Prostate gland (tissue), 2 donors: ENCODE measurements around the gene FSTL5. TPM values are rescaled to one million over a fixed set of nuclear protein-coding genes. Genes with fewer than 3 reads are reported as not detected.

ENCODE experiments used
- DNase-seq: peaks from one replicate; pipeline ENCODE4 v3.0.0-alpha.2; 2019; ENCODE audit warnings: low spot score
- H3K27ac ChIP-seq, 2 donors: fragments of 200-600 bp; sonication (generic); 2 replicates each; pipeline ENCODE4 v1.5.1; 2017 to 2019
- H3K27me3 ChIP-seq: fragments of 200-600 bp; sonication (generic); replicated peaks from 2 replicates; pipeline ENCODE4 v1.5.1; 2019; ENCODE audit not compliant: insufficient read depth
- H3K36me3 ChIP-seq, 2 donors: fragments of 200-600 bp; sonication (generic); 1 replicate in 1 of 2; 2 replicates in 1 of 2; pipeline versions ENCODE4 v1.5.1 to v1.8.1; 2017 to 2019
- H3K4me1 ChIP-seq: fragments of 200-600 bp; sonication (generic); replicated peaks from 2 replicates; pipeline ENCODE4 v1.5.1; 2019
- H3K4me3 ChIP-seq, 2 donors: fragments of 200-600 bp; sonication (generic); 2 replicates each; pipeline ENCODE4 v1.5.1; 2017 to 2019
- H3K9me3 ChIP-seq: fragments of 200-600 bp; sonication (generic); 2 replicates; pipeline ENCODE4 v1.5.1; 2017
- POLR2A ChIP-seq: fragments of 450-650 bp; IDR thresholded peaks from one replicate; pipeline ENCODE4 v1.6.1; 2016; ENCODE audit warnings: antibody characterized with exemption, mild to moderate bottlenecking
- POLR2AphosphoS5 ChIP-seq: sonication (generic); formaldehyde crosslinking; IDR thresholded peaks from one replicate; pipeline ENCODE4 v1.6.1; 2017; ENCODE audit warnings: antibody characterized with exemption
- WGBS: methylation state at CpG from one replicate; pipeline ENCODE4 v1.1.5; 2018; 5-methylcytosine and 5-hydroxymethylcytosine counted together
- intact Hi-C: fragments of 100-400 bp; cut with DNase I; formaldehyde crosslinking; loops from one replicate; pipeline ENCODE4 v1.14.2; 2022
- total RNA-seq, 2 donors: library from RNA; depleted of rRNA; stranded (reverse); fragments of >200 nt; gene quantifications; one replicate each; pipeline ENCODE4 v1.1.0, GENCODE V29; 2016
- TF ChIP-seq, protein P1 (sequence below), 4 experiments: fragments of 200-600 bp in 2 of 4; fragments of 450-650 bp in 2 of 4; sonication (generic) in 2 of 4; IDR thresholded peaks; 1 replicate in 3 of 4; 2 replicates in 1 of 4; pipeline ENCODE4 v1.5.1; 2016 to 2019; ENCODE audit warnings: antibody characterized with exemption in 4 of 4, mild to moderate bottlenecking in 2 of 4, moderate library complexity in 2 of 4

The FSTL5 gene
- total RNA-seq, 2 donors from 2014 or later: 0.45 TPM; not detected in 1

DNA sequence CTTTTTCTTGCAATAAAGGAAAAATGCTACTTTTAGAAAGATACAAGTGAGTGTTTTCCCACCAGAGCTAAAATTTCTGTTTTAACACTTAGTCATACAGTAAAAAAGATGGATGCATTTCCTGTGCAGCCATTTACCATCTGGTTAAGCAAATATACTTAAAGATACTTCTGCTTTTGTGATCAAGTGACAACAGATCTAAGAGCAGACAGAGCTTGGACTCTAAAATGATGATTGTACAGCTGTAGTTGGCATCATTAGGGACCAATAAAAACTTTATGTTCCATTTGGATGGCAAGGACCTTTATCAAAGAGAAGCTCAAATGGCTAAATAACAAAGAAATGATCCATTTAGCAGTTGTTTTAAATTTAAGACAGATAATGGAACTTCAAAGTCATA, 270.8 kb downstream of the FSTL5 start:
- no peak for DNase-seq
- no peaks in the 10 kb centered on the region for H3K36me3 ChIP-seq
- H3K27ac ChIP-seq: no peak overlapping the region
- TF ChIP-seq POLR2A: no peak
- TF ChIP-seq, protein P1, sequence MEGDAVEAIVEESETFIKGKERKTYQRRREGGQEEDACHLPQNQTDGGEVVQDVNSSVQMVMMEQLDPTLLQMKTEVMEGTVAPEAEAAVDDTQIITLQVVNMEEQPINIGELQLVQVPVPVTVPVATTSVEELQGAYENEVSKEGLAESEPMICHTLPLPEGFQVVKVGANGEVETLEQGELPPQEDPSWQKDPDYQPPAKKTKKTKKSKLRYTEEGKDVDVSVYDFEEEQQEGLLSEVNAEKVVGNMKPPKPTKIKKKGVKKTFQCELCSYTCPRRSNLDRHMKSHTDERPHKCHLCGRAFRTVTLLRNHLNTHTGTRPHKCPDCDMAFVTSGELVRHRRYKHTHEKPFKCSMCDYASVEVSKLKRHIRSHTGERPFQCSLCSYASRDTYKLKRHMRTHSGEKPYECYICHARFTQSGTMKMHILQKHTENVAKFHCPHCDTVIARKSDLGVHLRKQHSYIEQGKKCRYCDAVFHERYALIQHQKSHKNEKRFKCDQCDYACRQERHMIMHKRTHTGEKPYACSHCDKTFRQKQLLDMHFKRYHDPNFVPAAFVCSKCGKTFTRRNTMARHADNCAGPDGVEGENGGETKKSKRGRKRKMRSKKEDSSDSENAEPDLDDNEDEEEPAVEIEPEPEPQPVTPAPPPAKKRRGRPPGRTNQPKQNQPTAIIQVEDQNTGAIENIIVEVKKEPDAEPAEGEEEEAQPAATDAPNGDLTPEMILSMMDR (IDR thresholded peaks at IDR 0.05): no peak
- no peak for TF ChIP-seq POLR2AphosphoS5
- intact Hi-C loops: no loop called here
- no peaks in the 10 kb centered on the region for H3K27me3 ChIP-seq
- no peaks in the 10 kb centered on the region for H3K9me3 ChIP-seq
- no peak overlapping the region for H3K4me3 ChIP-seq
- no peaks in the 10 kb centered on the region for H3K4me1 ChIP-seq

DNA sequence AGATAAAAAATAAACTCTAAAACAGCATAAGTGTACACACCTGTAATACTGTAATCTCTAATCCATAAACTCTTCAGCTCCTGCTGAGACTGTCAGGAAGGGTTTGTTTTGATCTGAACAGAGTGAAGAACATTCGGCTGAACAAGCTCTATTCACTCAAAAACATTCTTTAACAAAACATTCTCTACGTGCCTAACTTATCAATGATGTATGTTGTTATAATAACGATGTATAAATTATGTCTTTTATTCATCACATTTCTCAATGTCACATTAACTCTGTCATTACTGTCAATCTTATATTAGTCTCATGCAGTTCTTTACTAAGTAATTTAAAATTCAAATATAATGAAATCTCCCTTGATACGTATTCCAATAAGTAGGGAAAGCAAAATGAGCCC, 280.6 kb downstream of the FSTL5 start:
- no peak overlapping the region for H3K4me3 ChIP-seq
- H3K27ac ChIP-seq: no peak overlapping the region
- TF ChIP-seq POLR2A (no peak), POLR2AphosphoS5 (no peak)
- TF ChIP-seq, protein P1 (IDR thresholded peaks at IDR 0.05): no peak
- H3K9me3 ChIP-seq: no peaks in the 10 kb centered on the region
- intact Hi-C loops: no loop called here
- no peaks in the 10 kb centered on the region for H3K27me3 ChIP-seq
- WGBS: 60% methylated on average over 4 of the region's 4 CpGs
- DNase-seq: no peak
- no peaks in the 10 kb centered on the region for H3K36me3 ChIP-seq
- no peaks in the 10 kb centered on the region for H3K4me1 ChIP-seq

DNA sequence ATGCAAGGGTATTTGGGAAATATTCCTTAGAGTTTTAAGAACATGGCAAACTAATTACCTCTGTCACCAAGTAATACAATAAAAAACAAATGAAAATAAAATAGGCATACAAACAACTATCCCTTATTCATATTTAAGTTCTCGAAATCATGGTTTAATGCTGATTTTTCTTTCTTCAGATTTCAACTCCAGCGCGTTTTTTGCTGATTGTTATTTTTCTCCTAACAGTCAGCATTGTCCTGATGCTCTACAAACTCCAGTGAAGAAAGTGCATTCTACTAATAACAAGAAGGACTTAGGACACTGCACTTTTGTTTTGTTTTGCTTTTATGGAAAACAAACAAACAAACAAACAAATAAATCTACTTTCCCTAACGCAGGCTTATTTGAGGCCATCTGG, 282.4 kb downstream of the FSTL5 start:
- WGBS: 75% methylated on average over 4 of the region's 4 CpGs
- Histone ChIP-seq H3K27me3 (no peaks in the 10 kb centered on the region), H3K9me3 (no peaks in the 10 kb centered on the region), H3K4me3 (no peak overlapping the region), H3K36me3 (no peaks in the 10 kb centered on the region), H3K4me1 (no peaks in the 10 kb centered on the region), H3K27ac (no peak overlapping the region)
- no peak for DNase-seq
- TF ChIP-seq POLR2AphosphoS5 (no peak), POLR2A (no peak)
- TF ChIP-seq, protein P1 (IDR thresholded peaks at IDR 0.05): no peak
- intact Hi-C loops: no loop called here

DNA sequence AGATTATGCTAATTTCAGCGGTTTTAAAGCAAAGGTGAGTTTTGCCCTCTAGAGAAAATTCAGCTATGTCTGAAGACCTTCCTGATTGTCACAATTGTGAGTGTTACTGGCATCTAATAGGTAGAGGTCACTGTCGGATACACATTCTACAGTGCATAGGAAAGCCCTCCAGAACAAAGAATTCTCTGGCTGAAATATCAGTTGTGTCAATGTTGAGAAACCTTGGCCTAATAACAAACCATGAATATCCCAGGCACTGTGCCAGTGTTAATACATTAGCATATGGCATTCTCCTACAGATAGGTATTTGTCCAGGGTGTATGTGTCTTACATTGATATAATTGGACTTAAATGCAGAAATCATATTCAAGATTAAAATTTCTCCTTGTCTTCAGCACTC, 294.3 kb downstream of the FSTL5 start:
- no peak overlapping the region for H3K4me3 ChIP-seq
- WGBS: 63% methylated on average over 2 of the region's 2 CpGs
- intact Hi-C loops: no loop called here

DNA sequence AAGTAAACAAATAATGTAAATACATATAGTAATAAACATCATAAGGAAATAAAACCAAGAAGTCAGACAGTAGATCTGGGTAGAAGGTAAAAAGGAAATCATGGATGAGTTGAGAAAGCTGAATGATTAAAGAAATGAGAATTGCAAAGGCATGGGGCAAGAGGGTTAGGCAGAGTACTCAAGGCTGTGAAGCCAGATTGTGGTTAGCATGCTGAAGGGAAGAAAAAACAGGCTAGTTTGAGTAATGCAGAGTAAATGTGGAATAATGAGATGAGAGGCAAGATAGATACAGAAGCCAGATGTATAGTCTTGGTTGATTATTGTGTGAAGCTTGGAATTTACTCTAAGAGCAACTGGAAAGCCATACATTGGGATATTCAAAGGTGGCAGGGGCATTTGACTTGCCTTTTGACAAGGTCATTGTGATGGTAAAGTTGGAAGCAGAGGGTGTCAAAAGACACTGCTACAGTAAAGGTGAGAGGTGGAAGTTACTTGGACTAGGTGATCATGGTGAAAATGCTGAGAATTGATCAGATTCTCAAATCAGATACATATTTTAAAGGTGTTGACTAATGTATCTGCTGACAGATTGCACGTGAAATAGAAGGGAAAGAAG, 307.0 kb downstream of the FSTL5 start:
- TF ChIP-seq, protein P1 (IDR thresholded peaks at IDR 0.05): no peak
- TF ChIP-seq POLR2AphosphoS5 (no peak), POLR2A (no peak)
- H3K9me3 ChIP-seq: no peaks in the 10 kb centered on the region
- WGBS: 90% methylated on average over 1 of the region's 1 CpG
- H3K4me3 ChIP-seq: no peak overlapping the region
- no peaks in the 10 kb centered on the region for H3K4me1 ChIP-seq
- no peak overlapping the region for H3K27ac ChIP-seq
- DNase-seq: no peak
- intact Hi-C loops: no loop called here
- no peaks in the 10 kb centered on the region for H3K27me3 ChIP-seq
- no peaks in the 10 kb centered on the region for H3K36me3 ChIP-seq

More for the DNA sequence above, 294.3 kb downstream of the FSTL5 start:
- Histone ChIP-seq H3K36me3 (no peaks in the 10 kb centered on the region), H3K27me3 (no peaks in the 10 kb centered on the region), H3K27ac (no peak overlapping the region), H3K4me1 (no peaks in the 10 kb centered on the region), H3K9me3 (no peaks in the 10 kb centered on the region)
- no peak for DNase-seq
- TF ChIP-seq POLR2AphosphoS5 (no peak), POLR2A (no peak)
- TF ChIP-seq, protein P1 (IDR thresholded peaks at IDR 0.05): no peak
